A673 (cell line): ENCODE data around the gene PLTP.

Experiments used
- EZH2 ChIP-seq: fragments of 200-600 bp; sonication (generic); IDR thresholded peaks from 2 replicates; pipeline ENCODE4 v1.6.1; 2017; ENCODE audit warnings: borderline replicate concordance, low read depth, mild to moderate bottlenecking, mixed read lengths, antibody characterized with exemption, low read length; ENCODE audit not compliant: poor library complexity, severe bottlenecking
- TF ChIP-seq, protein P1 (sequence below): fragments of 300-800, 200-600 bp; sonication (generic); conservative IDR thresholded peaks from 2 replicates; pipeline ENCODE4 v1.5.1; 2017; ENCODE audit warnings: low read depth, mild to moderate bottlenecking, antibody characterized with exemption, low read length, moderate library complexity, mixed read lengths

DNA sequence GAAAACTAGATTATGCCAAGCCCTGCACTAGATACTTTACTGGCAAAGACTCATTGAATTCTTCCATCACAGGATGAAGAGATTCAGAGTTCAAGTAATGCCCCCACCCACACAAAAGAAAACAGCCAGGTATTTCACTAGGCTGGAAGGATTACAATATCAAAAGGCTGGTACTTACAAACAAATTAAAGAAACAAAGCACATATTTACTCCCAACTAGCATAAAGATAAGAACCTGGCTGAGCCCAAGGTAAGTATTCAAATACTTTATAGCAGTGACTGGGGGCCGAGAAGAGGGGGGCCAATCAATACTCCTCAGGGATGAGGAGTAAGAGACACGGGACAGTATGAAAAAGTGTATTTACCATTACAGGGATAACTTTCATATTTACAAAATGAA, 58.5 kb downstream of the PLTP start:
- TF ChIP-seq, protein P1, sequence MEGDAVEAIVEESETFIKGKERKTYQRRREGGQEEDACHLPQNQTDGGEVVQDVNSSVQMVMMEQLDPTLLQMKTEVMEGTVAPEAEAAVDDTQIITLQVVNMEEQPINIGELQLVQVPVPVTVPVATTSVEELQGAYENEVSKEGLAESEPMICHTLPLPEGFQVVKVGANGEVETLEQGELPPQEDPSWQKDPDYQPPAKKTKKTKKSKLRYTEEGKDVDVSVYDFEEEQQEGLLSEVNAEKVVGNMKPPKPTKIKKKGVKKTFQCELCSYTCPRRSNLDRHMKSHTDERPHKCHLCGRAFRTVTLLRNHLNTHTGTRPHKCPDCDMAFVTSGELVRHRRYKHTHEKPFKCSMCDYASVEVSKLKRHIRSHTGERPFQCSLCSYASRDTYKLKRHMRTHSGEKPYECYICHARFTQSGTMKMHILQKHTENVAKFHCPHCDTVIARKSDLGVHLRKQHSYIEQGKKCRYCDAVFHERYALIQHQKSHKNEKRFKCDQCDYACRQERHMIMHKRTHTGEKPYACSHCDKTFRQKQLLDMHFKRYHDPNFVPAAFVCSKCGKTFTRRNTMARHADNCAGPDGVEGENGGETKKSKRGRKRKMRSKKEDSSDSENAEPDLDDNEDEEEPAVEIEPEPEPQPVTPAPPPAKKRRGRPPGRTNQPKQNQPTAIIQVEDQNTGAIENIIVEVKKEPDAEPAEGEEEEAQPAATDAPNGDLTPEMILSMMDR: no peak
- no peak for TF ChIP-seq EZH2
